HCT116 (cell line): ENCODE measurements around the gene TXLNB. TPM values are rescaled to one million over a fixed set of nuclear protein-coding genes. Genes with fewer than 3 reads are reported as not detected.
"Not testable (repeated sequence)": the region's sequence is repeated elsewhere in the genome, so short reads cannot be mapped to it uniquely, and the experiment has no call there.

Source experiments
- ATAC-seq: fragments of 200-7000 bp; cut with Tn5 transposase; 2 replicates; pipeline ENCODE4 v1.9.1; 2020; ENCODE audit warnings: mild to moderate bottlenecking, moderate library complexity
- BruUV-seq: library from RNA; stranded (reverse); fragments of 400-500 nt; replicated peaks from 2 replicates; lab custom pipeline; 2021; lab: Mats Ljungman, UMichigan
- CTCF ChIA-PET: fragments of 300-600 bp; sonication (Branson Sonifier 250); formaldehyde crosslinking; loops from one replicate; lab custom pipeline; 2021; ENCODE audit warnings: antibody characterized with exemption; lab: Charles Lee
- POLR2A ChIA-PET: fragments of 300-600, 350-600 bp; sonication (Branson Sonifier 250); formaldehyde crosslinking; loops from one replicate; lab custom pipeline; 2021; ENCODE audit warnings: antibody characterized with exemption; lab: Charles Lee
- RAD21 ChIA-PET, 2 experiments: fragments of 300-600 bp; sonication (Branson Sonifier 250); formaldehyde crosslinking; loops; one replicate each; lab custom pipeline; 2023; ENCODE audit warnings: low total read pairs in 2 of 2; ENCODE audit not compliant: uncharacterized antibody in 2 of 2, unreplicated experiment in 2 of 2, low non-redundant PET in 1 of 2; lab: Charles Lee
- DNase-seq: peaks from one replicate; pipeline ENCODE4 v3.0.0-alpha.2; 2010; ENCODE audit warnings: low read depth, low spot score
- H2AFZ ChIP-seq: fragments of 200-600 bp; shearing (Covaris generic), sonication (generic); 2 replicates; pipeline ENCODE4 v1.6.1; 2017; ENCODE audit warnings: low read depth, mixed run types, mixed read lengths, antibody characterized with exemption, low read length; ENCODE audit not compliant: poor library complexity, severe bottlenecking
- H3K27ac ChIP-seq: 2 replicates; pipeline ENCODE4 v1.5.1; 2012; ENCODE audit warnings: low read depth, low read length
- H3K27me3 ChIP-seq: fragments of 200-600 bp; sonication (generic); 2 replicates; pipeline ENCODE4 v1.6.1; 2016; ENCODE audit warnings: mixed run types, low read length, mixed read lengths; ENCODE audit not compliant: insufficient read depth
- H3K36me3 ChIP-seq, 2 experiments: fragments of 200-500 bp in 1 of 2; fragments of 200-600 bp in 1 of 2; sonication (Bioruptor generic) in 1 of 2; sonication (generic) in 1 of 2; 2 replicates each; pipeline versions ENCODE4 v1.5.1 to v1.6.1; 2014 to 2016; ENCODE audit warnings: low read length in 2 of 2, inconsistent platforms in 1 of 2, mixed read lengths in 1 of 2, mixed run types in 1 of 2; ENCODE audit not compliant: insufficient read depth in 2 of 2, control insufficient read depth in 1 of 2
- H3K4me1 ChIP-seq, 2 experiments: fragments of 200-600 bp in 1 of 2; sonication (generic) in 1 of 2; 2 replicates each; pipeline versions ENCODE4 v1.5.1 to v1.6.1; 2012 to 2017; ENCODE audit warnings: low read length in 2 of 2, inconsistent platforms in 1 of 2, mild to moderate bottlenecking in 1 of 2, mixed read lengths in 1 of 2, mixed run types in 1 of 2, moderate library complexity in 1 of 2; ENCODE audit not compliant: insufficient read depth in 2 of 2, control insufficient read depth in 1 of 2
- H3K4me2 ChIP-seq: fragments of 200-600 bp; sonication (generic); 2 replicates; pipeline ENCODE4 v1.6.1; 2017; ENCODE audit warnings: mixed run types, low read length, mixed read lengths
- H3K4me3 ChIP-seq, 2 experiments: fragments of 200-600 bp in 1 of 2; sonication (generic) in 1 of 2; replicated peaks in 1 of 2; 2 replicates each; pipeline ENCODE4 v1.5.1; 2011 to 2016; ENCODE audit warnings: low read length in 2 of 2, control low read depth in 1 of 2, low read depth in 1 of 2, mild to moderate bottlenecking in 1 of 2, mixed read lengths in 1 of 2, mixed run types in 1 of 2
- H3K79me2 ChIP-seq: fragments of 200-600 bp; sonication (generic); 2 replicates; pipeline ENCODE4 v1.6.1; 2017; ENCODE audit warnings: mild to moderate bottlenecking, mixed run types, low read length, moderate library complexity, mixed read lengths; ENCODE audit not compliant: insufficient read depth
- H3K9ac ChIP-seq: fragments of 200-600 bp; sonication (generic); 2 replicates; pipeline ENCODE4 v1.6.1; 2016; ENCODE audit warnings: low read length, mixed read lengths
- H3K9me2 ChIP-seq: fragments of 200-600 bp; sonication (generic), shearing (Covaris generic); 2 replicates; pipeline ENCODE4 v1.6.1; 2017; ENCODE audit warnings: mixed run types, mild to moderate bottlenecking, moderate library complexity; ENCODE audit not compliant: insufficient read depth
- H3K9me3 ChIP-seq, 2 experiments: fragments of 200-500 bp in 1 of 2; fragments of 200-600 bp in 1 of 2; sonication (Bioruptor generic) in 1 of 2; sonication (generic) in 1 of 2; 2 replicates each; pipeline ENCODE4 v1.6.1; 2014 to 2017; ENCODE audit warnings: low read length in 2 of 2, mixed read lengths in 2 of 2, inconsistent platforms in 1 of 2, low read depth in 1 of 2, mild to moderate bottlenecking in 1 of 2, mixed run types in 1 of 2, moderate library complexity in 1 of 2; ENCODE audit not compliant: control insufficient read depth in 1 of 2, insufficient read depth in 1 of 2
- H4K20me1 ChIP-seq: fragments of 200-600 bp; sonication (generic), shearing (Covaris generic); 2 replicates; pipeline ENCODE4 v1.6.1; 2017; ENCODE audit warnings: mixed run types, mild to moderate bottlenecking, moderate library complexity; ENCODE audit not compliant: insufficient read depth
- POLR2AphosphoS5 ChIP-seq: IDR thresholded peaks from 2 replicates; pipeline ENCODE4 v1.6.1; 2011; ENCODE audit warnings: mild to moderate bottlenecking, low read depth, low read length, moderate library complexity
- intact Hi-C: fragments of 100-400 bp; cut with micrococcal nuclease; formaldehyde crosslinking; loops from 2 replicates; pipeline ENCODE4 v1.10.0; 2022
- total RNA-seq: library from RNA; stranded (reverse); gene quantifications from one replicate; pipeline ENCODE4 v1.2.1, GENCODE V29; 2021; ENCODE audit not compliant: unreplicated experiment

Gene TXLNB
- total RNA-seq, 1 experiment from 2014 or later = 0.05 TPM

DNA sequence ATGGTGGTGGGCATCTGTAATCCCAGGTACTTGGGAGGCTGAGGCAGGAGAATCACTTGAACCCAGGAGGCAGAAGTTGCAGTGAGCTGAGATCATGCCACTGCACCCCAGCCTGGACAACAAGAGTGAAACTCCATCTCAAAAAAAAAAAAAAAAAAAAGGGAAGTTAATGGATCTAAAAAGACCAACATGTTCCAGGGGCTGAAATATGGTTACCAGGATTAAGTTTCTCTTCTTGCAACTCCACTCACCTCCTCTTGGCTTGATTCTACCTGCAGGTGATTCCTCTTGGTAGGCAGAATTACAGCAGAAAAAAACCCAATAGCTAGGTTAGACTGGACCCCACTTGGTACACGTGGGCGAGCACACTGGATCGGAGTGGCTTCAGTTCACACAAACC, 63.4 kb downstream of the TXLNB start:
- POLR2A ChIA-PET = interaction anchor here (0.7 kb wide), 1 partner anchor 826 kb away, joined by 4 read pairs; no protein-coding TSS in a partner anchor
- RAD21 ChIA-PET, ATAC-seq, H3K9me3 ChIP-seq, H3K9ac ChIP-seq, H3K27me3 ChIP-seq, H3K4me1 ChIP-seq, H3K4me3 ChIP-seq, intact Hi-C loops, H3K79me2 ChIP-seq, H2AFZ ChIP-seq, H3K36me3 ChIP-seq, H3K27ac ChIP-seq, BruUV-seq, DNase-seq, H4K20me1 ChIP-seq, H3K4me2 ChIP-seq, H3K9me2 ChIP-seq, CTCF ChIA-PET: not testable (repeated sequence)

DNA sequence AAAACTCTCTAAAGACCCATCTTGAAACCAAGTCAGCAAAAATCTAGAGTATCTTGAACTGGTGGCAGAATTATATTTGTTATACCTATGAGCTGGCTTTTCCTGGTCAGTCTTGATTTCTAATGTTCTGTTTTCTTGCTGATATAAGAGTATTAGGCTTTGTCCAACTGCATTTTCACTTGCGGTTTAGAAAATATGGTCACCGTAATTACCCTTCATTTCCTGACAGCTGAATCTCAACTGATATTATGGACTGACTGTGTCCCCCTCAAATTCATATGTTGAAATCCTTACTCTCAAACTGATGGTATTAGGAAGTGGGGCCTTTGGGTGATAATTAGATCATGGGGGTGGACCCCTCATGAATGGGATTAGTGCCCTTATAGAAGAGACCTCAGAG, 72.1 kb downstream of the TXLNB start:
- H2AFZ ChIP-seq = peak overlapping the region; percentile 62
- CTCF ChIA-PET = interaction anchor here (0.6 to 2.0 kb wide), 14 partner anchors 11 to 441 kb away, joined by 3 to 48 read pairs (median 5); partner anchors contain the start of genes CITED2 and TXLNB
- H3K4me3 ChIP-seq = no peak overlapping the region
- no peak overlapping the region for H3K27ac ChIP-seq
- H3K4me1 ChIP-seq = peaks cover 0 to 3% of the 10 kb centered on the region in 2 experiments; a peak in 1 of 4 replicates
- H3K27me3 ChIP-seq = no peaks in the 10 kb centered on the region
- H3K9me3 ChIP-seq = no peaks in the 10 kb centered on the region
- H3K4me2 ChIP-seq = peak overlapping the region; percentile 21; the same call in 1 of the 2 replicates
- intact Hi-C loops = loop anchor here (1.0 to 5.0 kb wide), 2 partner anchors 145 to 402 kb away; no protein-coding TSS in a partner anchor
- no peak for ATAC-seq
- RAD21 ChIA-PET = interaction anchor here (0.7 to 2.2 kb wide), 4 partner anchors 10 to 145 kb away, joined by 3 to 18 read pairs (median 8); no protein-coding TSS in a partner anchor
- H4K20me1 ChIP-seq = no peaks in the 10 kb centered on the region
- H3K9me2 ChIP-seq = no peaks in the 10 kb centered on the region
- H3K36me3 ChIP-seq = no peaks in the 10 kb centered on the region
- TF ChIP-seq POLR2AphosphoS5 = no peak
- TF ChIP-seq, all 23 proteins: peak for 0
- no TSS peak for BruUV-seq
- H3K79me2 ChIP-seq = no peaks in the 10 kb centered on the region
- POLR2A ChIA-PET = interaction anchor here (1.0 kb wide), 1 partner anchor 145 kb away, joined by 4 read pairs; no protein-coding TSS in a partner anchor
- no peak overlapping the region for H3K9ac ChIP-seq
- no peak for DNase-seq
